ENCODE data around the gene B3GLCT.
"Not testable (repeated sequence)": the region's sequence is repeated elsewhere in the genome, so short reads cannot be mapped to it uniquely, and the experiment has no call there.

B3GLCT gene

DNA sequence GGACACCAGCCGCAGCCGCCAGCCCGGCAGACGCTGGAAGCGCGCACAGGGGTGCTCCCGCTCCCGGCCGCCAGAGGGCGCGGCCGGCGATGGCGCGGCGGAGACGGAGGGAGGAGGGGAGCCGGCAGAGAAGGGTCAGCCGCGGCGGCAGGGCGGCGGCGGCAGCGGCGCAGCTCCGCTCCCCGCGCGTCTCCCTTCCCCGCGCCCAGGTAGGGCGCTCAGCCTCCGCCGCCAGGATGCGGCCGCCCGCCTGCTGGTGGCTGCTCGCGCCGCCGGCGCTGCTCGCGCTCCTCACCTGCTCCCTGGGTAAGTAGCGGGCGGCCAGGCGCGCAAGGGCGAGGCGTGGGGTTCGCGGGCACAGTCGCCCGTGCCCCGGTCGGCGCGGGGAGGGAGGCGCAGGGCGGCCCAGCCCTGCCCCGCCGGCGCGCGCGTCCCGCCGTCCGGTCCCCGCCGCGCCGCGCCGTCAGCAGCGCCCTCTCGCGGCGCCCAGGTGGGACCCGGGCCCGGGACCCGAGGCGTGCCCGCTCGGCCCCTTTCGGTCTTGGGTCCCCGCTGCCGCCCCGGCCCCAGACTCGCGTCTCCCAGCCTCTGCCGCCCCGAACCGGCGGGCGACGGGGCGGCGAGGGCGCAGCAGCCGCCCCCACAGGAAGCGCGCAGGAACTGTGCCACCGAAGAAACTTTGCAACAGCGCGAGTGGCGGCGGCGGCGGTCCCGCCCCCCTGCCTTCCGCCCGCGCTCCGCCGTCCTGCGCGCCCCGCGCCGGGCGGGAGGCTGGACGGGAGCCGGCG lies at the start of gene B3GLCT:
TSS of gene B3GLCT (plus strand) at position 127 of the 788 bp plus-strand sequence. CDS start at position 237, 110 bp downstream.
- peak; percentile 58 for DNase-seq (ENCODE audit: low read depth)

DNA sequence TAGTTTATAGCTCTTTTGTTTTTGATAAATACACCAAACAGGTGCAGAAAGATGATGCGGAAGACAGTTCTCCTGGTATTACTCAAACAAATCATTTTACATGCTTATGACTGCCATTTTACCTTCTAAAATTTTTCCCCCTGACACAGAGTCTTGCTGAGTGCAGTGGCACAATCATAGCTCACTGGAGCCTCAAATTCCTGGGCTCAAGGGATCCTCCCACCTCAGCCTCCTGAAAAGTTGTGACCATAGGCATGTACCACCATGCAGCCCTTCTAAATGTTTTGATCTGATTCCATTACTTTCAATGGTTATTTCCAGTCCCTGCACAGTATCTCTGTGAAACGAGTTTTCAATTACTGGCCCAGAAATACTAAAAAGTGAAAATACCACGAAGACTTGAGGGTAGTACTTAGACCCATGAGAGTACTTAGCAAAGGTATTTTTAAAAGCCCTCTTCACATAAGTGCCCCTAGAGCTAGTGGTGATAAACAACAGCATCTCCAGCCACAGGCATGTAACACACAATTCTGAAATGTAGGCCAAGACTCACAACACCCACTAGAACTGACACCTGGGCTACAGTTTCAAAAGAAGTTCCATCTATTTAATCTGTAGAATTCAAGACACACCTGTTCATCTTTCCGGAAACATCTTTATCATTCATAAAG lies 49.3 kb upstream of the B3GLCT start:
- no peak for DNase-seq (ENCODE audit: low read depth)

DNA sequence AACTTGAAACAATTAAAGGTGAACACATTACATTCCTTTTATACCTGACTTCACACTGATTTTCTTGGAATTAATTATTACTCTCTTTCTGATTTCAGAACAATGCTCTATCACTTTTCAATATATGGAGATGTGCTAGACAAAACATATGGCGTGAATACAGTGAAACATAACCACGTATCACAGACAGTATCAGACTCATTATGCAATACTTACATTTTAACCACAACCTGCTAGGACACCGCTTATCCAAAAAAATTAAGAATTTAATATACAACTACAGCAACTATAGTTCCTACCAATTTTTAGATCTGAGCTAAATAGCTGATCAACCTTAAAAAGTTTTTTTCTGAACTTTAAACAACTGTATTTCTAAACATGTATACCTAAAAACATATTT lies 47.9 kb upstream of the B3GLCT start:
- DNase-seq (ENCODE audit: low read depth) = no peak

DNA sequence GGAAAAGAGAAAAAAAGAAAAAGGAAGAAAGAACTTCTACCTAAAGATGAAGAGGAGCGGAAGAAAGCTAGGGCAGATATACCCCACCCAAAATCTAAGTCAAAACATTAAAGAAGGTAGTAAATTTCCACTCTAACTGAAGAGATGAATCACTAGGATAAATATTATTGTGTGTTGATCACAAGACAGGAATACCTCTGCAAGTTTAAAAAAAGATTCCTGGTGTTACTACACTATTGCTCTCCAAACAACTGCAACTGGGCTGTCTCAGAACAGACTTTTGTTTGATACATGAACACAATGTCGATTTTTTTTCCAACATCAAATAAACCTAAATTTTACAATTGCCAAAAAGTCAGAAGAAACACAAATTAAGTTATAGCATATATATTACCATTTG lies 44.8 kb upstream of the B3GLCT start:
- no peak for DNase-seq (ENCODE audit: low read depth)

DNA sequence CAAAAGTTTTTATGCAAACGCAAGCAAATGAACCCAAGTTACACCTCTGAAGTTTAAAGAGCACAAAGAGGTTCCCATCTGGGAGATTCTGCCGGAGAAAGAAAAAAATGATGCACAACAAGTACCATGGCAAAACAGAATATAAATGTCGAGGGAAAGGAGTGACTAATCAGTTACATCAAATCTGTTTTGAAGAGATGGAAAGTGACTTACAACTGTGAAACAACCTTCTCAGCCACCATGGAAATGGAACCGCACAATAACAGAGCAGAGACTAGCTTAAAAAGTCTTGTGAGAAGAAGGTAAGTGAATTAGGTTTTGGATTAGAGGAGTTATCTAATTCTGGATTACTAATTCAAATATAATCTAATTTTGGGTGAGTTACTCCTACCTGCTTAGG lies 40.5 kb upstream of the B3GLCT start:
- DNase-seq (ENCODE audit: low read depth) = no peak

DNA sequence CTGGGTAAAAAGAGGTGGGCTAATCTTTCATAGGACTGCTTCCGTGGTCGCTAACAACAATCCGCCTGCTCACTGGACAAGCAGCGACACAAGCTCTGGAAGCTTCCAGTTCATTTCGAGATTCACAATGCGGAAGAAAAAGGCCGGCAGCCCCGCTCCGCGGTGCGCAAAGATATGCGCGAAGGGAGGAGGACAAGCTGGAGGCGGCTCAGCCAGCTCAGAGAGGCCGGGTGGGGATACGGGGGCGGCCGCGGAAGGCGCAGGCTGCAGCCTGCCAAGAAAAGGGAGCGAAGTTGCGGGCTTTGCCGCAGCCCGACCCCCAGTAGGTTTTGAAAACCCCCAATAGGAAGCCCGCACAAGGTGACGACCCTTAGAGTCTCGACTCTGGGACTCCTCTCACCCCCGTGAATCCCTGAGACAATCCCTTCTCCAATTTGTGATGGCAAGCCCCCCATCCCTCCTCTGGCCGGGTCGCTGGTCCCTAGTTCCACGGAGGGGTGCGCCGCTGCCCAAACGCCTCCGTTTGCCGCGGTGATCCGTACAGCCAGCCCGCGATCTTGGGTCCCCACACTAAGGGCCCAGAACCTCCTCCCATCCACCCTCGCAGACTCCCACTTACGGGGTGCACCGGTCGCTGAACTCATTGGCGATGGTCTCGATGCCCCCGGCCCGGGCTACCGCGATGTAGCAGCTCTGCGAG lies 38.8 kb upstream of the B3GLCT start:
- peak; percentile 35 for DNase-seq (ENCODE audit: low read depth)

DNA sequence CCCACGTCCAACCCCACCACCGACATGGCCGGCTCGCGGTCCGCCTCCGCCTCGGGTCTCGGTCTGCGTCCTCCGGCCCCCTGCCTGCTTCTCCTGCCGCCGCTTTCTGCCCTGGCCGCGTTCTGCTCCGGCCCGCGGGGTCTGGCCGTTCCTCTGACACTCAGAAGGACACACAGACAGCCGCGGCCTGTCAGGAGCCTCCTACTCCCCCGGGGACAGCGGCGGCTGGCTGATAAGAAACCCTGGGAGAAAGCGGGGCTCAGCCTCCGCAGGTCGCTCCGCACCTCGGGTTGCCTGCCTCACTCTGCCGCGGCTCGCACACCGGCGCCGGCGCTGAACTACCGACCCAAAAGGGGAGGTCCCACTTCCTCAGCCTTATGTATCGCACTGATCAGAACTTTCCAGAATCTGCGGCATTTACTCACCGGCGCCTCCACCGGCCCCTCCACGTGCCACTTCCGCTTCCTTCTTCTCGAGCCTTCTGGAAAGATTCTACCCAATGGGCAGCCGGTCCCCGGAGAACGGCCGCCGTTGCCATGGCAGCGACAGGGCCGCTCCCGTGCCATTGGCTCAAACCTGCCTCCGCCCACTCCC lies 38.1 kb upstream of the B3GLCT start, which contains the start of gene HSPH1:
TSS of gene HSPH1 (minus strand) at position 348 of the 594 bp plus-strand sequence. CDS start at position 26, 322 bp downstream.
- peak; percentile 95 for DNase-seq (ENCODE audit: low read depth)

DNA sequence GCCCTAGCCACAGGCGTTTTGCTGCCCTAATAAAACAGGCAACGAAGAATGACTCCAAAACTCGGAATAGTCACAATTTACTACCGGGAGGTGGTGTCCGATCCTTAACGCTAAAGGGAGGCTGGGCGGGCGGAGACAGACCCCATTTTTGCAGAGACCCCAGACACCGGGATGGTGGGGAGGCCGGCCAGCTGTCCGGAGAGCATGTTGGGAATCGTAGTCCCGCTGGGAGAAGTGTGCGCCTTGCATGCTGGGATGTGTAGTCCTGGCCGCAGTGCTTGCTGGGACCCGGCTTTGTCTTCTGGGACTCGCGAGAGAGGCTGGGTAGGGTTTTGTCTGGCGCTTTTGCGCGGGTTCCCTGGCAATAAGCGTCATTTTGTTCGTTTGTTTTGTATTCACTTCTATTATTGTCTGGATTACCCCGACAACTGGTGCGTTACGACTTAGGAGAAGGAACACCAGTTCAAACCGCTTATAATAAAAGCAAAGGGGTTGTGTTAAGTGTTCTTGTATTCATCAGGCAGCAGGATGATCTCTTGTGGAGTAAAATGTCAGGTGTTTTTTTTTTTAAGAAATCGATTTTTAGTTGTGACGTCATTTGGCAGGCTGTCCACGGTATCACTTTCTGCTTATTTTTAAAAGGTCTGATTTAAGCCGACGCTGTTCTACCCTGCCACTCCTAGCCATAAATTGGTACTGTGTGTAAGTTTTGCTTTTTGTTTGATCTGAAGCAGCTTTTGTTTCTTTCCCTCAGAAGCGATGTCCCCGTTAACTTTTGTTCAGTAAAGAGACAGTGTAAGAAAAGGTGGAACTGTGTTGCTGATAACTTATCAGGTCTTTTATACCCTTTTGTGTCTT lies 37.4 kb upstream of the B3GLCT start:
- peak; percentile 91 for DNase-seq (ENCODE audit: low read depth)

DNA sequence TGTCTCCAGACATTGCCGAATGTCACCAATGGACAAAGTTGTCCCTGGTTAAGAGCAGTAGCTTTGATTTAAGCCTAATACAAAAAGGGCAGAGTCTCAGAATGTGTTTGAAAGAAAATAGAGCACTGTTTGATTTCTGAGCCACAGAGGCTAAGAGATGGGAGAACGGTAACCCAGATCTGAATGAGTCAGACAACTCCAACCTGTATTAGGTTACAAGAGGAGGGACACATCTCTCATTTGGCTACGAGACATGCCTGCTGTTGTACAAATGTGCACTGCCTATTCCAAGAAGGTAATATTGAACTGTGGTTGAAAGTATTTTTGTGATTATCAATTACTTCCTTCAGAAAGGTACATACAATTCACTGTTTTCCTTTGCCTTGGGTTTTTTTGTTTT lies 33.2 kb upstream of the B3GLCT start:
- DNase-seq (ENCODE audit: low read depth) = no peak

DNA sequence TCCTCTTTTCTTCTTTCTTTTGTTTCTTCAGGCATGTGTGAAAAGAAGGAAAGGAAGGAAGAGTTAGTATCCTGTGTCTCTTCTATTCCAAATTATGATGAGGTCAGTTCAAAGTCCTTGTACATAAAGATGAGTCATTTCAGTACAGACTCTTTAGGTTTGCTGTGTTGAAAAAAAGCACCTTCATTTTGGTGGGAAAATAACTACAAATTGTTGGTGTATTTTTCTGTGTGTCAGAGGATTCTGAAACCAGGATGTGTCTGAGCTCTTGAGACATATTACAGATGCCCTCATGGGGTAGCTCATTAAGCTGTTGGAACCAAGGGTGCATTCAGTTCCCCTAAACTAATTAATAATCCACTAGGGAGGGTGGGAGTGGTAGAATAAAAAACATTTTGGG lies 32.3 kb upstream of the B3GLCT start:
- DNase-seq (ENCODE audit: low read depth) = no peak

DNA sequence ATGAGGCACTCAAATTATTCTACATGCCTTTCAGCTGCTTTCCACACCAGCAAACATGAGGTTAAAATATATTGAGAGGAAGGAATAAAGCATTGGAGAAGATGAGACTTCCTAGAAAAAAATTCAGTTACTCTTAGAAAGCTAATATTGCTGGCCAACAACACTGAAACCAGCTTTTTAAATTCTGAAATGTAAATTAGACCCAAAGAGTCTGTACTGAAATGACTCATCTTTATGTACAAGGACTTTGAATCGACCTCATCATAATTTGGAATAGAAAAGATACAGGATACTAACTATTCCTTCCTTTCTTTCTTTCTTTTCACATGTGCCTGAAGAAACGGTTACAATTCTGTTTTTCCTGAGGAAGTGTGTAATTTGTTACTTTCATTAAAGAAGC lies 31.6 kb upstream of the B3GLCT start:
- no peak for DNase-seq (ENCODE audit: low read depth)

DNA sequence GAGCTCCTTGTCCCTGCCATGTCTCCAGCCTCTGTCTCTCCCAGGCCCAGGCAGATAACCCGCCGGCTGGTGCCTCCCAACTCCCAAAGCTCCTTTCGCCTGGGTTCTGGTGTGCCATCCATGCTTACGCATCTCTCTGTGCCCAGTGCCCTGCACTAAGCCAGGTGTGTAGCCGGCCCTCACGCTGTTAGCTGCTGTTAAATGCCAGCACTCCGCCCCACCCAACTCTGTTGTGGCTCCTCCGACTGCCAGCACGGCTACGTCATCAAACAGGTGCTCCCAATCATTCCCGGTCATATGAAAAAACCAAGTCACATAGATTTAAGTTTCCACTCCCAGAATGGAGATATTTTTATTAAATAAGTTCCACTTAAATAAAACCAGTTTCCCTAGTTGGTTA lies 31.0 kb upstream of the B3GLCT start:
- no peak for DNase-seq (ENCODE audit: low read depth)

DNA sequence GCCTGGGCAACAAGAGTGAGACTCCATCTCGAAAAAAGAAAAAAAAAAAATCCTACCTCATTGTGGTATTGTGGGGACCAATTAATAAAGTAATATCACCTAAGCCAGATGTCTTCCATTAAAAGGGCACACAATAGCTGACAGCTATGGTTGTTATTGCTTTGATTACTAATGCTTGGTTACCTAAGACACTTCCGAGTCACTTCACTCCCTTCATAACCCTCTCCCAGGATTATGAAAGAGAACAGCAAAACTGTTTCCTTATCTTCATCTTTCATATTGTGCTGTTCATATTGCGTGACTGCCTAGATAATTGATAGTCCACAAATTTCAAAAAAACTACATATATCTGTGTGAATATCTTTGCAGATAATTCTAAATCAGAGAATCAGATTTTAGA lies 27.8 kb upstream of the B3GLCT start:
- DNase-seq (ENCODE audit: low read depth) = no peak

DNA sequence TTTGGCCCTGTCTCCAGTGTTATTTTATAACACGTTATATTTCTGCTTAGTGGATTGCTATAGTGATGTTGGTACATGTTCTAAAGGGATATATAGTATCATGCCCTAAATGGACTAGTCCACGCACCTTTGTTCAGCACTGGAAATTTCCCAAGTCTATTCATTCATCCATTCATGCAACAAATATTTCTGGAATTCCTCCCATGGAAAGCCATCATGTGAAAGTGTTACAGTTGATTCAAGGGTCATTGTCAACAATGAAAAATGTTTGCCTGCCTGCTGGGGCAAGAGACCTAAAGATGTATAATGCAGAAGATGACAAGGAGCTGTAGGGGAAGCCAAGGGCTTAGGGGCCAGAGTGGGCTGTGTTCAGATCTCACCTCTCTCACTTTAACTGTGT lies 27.2 kb upstream of the B3GLCT start:
- no peak for DNase-seq (ENCODE audit: low read depth)

DNA sequence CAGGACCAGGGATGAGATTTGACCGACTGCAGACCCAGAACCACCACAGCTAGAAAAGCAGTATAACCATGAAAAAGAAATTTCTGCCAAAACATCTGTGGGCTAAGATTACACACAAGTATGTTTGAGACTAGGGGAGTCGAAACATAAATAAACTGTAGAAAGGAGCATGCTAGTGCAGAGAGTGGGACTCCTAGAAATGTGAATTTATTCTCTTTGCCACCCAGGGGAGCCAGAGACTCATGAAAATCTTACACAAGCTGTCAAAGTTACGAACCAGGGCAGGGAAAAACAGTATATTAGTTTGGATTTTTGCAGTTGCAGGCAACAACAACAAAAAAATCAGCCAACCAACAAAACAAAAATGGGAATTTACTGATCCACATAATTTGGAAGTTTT lies 25.8 kb upstream of the B3GLCT start:
- DNase-seq (ENCODE audit: low read depth) = no peak

DNA sequence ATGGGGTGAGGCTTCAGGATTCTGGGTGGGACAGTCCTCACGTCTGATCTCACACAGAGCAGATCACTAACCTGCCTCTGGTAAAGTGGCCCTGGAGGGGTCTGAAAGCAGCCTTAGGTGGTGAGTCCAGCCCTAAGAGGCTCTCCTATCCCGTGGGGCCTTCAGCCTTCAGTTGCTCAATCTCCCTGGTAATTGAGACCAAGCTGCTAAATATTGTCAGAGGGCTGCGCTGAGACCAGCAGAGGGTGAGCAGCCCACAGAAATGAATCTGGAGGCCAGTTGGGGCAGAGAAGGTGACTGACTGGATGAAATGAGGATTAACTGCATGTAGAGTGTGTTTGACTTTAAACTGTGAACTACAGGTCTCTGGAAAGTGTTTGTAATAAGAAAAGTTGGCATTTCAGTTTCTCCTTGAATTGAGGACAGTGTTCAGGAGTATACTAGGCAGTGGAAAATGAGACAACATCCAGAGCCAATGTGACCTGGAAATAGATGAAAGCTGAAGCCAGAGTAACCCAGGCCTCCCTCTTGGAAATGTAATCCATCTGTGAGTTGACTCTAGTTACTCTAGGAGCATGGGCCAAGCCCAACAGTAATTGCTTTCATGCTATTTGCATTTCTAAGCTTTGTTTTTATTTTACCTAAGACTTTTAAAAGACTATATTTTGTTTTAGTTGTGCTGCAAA lies 23.8 kb upstream of the B3GLCT start:
- DNase-seq (ENCODE audit: low read depth) = no peak

DNA sequence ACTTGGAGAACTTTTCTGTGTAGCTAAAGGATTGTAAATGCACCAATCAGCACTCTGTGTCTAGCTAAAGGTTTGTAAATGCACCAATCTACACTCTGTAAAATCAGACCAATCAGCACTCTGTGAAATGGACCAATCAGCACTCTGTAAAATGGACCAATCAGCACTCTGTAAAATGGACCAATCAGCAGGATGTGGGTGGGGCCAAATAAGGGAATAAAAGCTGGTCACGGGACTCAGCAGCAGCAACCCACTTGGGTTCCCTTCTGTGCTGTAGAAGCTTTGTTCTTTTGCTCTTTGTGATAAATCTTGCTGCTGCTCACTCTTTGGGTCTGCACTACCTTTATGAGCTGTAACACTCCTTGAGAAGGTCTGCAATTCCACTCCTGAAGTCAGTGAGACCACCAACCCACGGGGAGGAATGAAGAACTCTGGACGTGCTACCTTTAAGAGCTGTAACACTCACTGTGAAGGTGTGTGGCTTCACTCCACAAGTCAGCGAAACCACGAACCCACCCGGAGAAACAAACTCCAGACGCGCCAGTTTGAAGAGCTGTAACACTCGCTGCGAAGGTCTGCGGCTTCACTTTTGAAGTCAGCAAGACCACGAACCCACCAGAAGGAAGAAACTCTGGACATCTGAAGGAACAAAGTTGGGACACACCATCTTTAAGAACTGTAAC lies 21.8 kb upstream of the B3GLCT start:
- DNase-seq (ENCODE audit: low read depth) = not testable (repeated sequence)

DNA sequence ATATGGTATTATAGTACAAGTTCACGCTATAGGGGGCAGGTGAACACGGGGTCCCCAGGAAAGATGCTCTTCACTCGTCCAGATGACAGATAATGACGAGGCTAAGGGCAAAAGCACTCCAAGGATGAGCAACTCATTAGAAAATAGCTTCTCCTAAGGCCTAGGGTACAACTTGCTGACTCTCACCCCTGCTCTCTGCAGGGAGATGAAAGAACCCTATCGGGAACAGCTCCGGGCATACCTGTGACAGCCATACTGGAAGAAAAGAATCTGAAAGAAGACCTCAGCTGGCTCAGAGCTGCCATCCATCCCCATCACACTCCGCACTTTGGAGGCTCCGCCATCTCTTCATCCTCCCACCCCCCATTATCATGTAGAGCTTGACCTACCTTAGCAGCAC lies 20.5 kb upstream of the B3GLCT start:
- DNase-seq (ENCODE audit: low read depth) = no peak

DNA sequence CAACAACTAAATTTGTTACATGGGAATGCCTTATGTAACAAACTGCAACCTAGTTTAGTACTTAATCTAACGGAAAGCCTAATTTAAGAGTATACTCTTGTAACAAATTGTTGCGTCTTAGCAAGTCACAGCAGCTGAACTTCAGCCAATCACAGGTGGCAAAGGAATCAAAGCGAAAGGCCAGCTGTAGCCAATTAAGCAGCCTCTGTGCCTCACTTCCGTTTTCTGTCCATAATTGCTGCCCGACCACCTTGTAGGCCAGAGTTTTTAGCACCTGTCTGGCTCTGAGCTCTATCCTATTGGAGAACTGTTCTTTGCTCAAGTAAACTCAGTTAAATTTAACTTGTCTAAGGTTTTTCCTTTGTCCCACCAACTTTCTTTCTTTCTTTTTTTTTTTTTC lies 20.0 kb upstream of the B3GLCT start:
- DNase-seq (ENCODE audit: low read depth) = no peak

DNA sequence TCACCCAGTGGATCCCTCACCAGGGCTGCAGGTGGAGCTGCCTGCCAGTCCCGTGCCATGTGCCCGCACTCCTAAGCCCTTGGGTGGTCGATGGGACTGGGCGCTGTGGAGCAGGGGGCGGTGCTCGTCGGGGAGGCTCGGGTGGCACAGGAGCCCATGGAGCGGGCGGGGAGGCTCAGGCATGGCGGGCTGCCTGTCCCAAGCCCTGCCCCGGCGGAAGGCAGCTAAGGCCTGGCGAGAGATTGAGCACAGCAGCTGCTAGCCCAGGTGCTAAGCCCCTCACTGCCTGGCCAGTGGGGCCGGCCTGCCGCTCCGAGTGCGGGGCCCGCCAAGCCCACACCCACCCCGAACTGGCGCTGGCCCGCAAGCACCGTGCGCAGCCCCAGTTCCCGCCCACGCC lies 16.8 kb upstream of the B3GLCT start:
- DNase-seq (ENCODE audit: low read depth) = no peak
